Hematopoietic multipotent progenitor cell treated with erythropoietin and hydrocortisone succinate and interleukin-3 and kit ligand, for 8 days (in vitro differentiated cells): Measurements from ENCODE around the gene MAGI2.

Source experiments
- DNase-seq: peaks from one replicate; pipeline ENCODE4 v3.0.0-alpha.2; 2015

The MAGI2 gene

DNA sequence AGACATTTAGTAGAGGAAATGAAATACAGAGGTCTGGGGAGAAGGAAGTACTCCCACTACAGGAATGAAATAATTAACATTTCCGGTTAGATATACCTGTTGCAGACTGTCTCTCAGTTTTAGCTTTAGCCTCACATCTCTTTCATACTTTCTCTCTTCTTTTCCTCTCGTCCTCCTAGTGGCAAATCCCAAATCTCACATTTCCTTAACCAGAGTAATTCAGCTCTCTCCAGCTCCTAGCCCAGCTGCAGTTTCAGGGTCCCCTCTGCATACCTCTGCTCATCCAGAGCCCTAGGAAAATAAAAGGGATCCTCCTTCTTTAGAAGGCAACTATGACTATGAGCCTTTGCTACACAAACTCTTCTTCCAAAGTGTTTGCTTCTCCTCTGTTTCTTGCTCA lies 1011.7 kb downstream of the MAGI2 start:
- DNase-seq: no peak

DNA sequence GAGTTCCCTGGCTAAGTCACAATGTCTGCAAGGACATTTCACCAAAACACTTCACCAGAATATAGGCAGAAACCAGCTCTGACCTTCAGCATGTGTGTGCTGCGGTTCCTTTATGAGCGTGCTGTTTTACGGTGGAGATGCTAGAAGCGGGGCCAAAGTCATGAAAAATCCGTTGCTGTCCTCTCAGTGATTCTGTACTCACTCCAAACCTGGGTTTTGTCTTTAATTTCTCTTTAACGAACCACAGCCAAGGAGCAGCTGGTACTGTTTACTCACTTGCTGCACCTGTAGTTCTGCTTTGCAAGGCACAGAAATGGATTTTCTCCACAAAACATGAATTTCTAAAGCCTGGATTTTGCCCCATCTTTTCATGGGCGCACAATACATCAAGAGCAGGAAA lies 1015.0 kb downstream of the MAGI2 start:
- no peak for DNase-seq

DNA sequence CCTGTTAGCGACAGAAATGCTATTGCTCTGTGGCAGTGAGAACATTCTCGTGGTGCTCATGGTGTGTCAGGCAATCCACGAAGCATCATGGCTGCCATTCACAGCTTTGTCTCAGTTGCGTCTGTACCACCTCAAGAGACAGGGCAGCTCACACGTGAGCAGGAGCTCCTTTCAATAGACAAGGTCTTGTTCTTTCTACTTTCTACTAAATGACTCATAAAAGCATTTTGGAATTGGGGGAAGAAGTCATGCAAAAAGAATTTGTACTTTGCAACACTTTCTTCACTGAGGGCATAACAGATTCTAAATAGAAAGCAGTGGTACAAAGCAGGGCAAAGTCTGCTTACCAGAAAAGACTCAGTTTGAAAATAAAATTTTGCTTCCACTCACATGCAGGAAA lies 1016.3 kb downstream of the MAGI2 start:
- DNase-seq: no peak

DNA sequence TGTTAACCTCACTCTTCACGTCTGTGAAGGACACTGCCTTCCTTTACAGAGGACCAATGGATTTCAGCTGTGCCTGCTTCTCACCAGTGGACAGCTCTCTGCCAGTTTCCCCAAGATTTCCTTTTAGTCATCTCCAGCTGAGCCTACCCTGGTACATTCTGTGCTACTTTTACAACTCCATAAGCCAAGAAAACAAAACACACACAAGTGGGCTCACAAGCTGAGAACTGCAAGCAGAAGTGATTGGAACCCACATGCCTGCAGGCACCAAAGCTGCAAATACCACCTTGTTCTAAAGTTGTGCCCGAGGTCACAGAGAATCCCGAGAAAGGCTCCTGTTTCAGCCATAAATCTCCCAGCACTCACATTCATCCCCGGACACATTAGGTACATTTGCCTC lies 1018.1 kb downstream of the MAGI2 start:
- DNase-seq: no peak

DNA sequence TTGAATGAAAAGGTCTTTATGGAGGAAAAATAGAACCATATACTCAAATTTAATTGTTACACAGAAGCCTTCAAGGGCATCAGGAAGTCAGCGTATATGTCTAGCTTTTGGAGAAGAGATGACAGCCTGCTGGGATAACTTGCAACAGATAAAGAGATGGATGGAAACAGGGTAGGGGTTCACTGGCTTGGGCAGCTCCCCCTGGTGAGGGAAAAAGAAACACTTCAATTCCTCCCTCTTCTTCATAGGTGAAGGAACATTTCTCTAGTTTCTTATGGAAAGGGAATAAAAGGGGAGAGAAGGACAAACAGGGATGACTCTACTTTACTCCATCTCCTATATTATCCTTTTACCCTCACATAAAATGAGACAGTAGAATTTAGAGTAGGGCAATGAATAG lies 1019.2 kb downstream of the MAGI2 start:
- DNase-seq: no peak

DNA sequence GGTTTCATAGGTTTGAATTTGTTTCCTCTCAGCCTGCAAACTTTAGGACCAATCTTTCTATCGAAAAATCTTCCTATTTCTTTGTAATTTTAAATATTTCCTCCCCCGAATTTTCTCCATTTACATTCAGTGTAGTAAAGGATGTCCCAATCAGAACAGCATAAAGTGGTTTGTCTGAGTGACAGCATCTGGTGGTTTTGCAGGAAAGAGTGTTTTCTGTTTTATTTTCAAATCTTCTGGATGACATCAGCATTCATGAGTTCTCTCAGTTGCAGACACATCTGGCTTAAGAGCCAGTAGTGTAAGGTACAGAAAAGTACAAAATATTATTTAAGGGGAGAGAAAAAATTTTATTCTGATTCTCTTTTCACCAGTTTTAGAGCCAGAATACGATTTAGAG lies 1020.0 kb downstream of the MAGI2 start:
- no peak for DNase-seq

DNA sequence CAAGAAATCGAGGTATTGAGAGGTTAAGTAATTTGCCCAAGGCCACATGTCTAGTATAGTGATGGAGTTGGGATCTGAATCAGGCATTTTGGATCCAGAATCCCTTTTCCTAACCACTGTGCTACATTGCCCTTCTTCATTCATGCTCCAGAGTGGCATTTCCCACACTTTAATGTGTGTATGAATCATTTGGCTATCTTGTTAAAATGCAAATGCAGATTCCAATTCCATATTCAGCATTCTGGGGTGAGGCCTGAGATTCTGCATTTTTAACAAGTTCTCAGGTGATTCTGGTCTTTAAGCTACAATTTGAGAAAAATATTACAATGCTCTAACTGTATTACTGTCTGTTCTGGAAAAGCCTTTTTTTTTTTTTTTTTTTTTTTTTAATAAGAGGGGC lies 1023.6 kb downstream of the MAGI2 start:
- no peak for DNase-seq

DNA sequence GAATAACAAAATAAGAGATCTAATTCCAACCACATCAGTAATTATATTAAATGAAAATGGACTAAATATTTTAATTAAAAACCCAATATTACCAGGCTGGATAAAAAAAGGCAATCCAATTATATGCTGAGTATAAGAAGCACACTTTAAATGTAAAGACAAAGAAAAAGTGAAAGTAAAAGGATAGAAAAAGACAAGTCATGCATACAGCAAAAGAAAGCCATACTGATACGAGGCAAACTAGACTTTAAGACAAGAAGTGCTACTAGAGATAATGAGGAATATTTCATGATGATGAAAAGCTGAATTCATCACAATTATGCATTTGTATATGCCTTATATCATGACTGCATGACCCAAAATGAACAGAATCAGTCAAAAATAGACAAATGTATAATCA lies 1026.3 kb downstream of the MAGI2 start:
- DNase-seq: no peak

DNA sequence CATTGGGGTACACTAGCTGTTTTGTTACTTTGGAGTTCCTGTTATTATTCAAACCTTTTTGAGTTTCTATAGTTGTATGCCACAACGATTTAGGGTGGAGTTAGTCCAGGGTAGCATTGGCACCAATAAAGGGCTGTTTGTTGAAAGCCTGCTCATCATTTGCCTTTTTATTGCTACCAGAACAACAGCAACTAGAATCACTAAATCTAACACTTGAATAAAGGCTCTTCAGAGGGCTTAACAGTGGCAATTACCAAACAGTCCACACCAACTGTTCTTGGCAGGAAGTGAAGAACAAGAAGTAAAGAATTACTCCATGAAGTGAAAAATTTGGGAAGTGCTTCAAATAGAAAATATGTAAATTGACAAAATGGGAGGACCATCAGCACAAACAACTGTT lies 1033.5 kb downstream of the MAGI2 start:
- no peak for DNase-seq

DNA sequence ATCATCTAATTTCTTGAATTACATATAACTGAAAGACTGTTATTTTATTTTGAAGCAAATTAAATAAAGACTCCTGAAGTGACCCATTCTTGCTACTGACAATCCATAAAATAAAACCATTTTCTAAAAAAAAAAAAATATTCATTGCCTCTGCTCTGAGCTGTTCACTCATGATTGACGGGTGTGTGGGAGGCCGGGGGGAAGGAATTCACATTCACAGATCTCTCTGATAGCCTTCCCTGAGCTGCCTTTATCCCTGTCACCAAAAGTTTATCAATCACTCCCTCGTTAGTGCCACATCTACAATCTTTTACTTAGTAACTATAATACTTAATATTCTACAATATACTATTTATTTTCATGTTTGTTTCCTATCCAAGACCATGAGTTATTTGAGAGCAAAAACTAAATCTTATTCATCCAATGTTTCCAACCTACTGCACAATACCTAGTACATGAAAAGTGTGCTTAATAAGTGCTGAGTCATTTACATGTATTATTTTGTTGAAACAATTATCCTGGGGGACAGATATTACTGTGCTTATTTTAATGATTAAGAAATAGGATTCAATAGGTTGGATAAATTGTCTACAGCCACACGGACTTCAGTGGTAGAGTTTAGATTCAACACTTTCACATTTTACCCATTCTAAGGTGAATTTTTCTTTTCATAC lies 1036.2 kb downstream of the MAGI2 start:
- no peak for DNase-seq

DNA sequence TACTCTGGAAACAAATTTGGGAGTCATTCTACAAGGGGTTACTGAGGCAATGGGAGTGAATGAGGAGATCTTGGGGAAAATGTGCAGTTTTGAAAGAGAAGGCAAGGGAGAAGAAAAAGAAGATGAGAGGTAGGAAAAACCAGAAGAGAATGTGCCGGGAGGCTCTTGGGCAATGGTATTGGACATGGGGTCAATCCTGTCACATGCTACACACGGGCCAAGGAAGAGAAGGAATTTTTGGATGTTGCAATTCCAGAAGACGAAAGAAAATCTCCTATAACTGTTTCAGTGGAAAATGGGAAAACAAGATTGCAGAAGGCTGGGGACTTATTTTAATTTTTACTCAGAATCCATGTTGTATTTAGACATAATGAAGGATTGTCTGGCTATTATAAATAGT lies 1039.9 kb downstream of the MAGI2 start:
- no peak for DNase-seq

DNA sequence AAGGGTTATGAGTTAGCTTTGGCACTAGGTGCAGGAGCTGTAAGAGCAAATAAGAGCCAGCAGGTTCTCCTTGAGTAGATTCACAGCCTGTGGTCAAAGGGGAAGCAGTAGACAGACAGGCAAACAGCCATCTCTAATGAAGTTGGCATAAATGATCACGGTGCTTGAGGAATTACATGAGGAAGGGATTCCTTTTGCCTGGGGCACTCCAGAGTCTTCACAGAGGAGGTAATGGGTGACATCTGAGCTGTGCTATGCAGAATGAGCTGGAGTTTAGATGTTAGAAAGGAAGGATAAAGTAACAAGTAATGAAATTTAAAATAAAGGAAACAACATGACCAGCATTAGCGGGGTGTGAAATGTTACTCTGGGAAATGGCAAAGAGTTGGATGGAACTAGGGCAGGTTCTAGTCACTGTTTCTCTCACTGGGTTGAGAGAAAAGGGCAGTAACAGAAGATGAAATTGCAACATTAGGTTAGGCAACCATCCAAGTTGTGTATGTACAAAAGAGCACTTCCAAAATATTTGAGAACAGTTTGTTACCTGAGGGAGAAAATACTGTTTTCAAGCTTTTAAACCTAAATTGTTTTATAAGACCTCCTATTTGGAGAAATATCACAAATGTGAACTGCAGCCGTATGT lies 1041.1 kb downstream of the MAGI2 start:
- no peak for DNase-seq

DNA sequence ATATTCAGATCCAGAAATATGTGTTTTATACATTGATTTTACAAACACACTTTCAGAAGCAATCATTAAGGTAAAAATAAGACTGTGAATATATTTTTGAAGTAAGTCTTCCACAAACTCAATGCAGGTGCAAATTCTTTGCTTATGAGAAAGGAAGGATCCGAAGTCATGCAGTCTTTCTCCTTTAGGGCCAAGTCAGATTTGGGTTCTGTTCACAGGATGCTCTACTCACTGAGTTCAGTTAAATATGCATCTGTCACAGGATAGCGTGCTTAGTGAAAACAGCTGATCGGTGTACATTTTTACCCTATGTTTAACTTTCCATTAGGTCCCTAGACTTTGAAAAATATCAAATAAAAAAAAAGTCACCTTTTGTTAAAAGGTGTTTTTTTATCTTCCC lies 1046.4 kb downstream of the MAGI2 start:
- no peak for DNase-seq

DNA sequence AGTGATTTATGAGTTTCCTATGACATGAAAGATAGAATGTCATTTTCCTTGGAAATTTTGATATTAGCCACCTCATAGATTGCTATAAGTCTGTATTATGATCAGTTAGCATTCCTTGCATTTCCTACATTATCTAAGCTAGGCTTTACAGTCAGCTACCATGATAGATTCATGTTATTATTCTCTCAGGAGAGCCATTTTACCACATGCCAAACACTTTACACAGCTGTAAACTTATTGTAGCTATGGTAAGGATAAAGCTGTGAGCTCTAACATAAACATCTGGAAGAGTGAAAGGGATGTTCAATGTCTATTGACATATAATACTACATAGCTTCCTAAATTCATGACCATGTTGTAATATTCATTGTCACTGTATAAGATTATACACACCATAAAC lies 1046.9 kb downstream of the MAGI2 start:
- DNase-seq: no peak

DNA sequence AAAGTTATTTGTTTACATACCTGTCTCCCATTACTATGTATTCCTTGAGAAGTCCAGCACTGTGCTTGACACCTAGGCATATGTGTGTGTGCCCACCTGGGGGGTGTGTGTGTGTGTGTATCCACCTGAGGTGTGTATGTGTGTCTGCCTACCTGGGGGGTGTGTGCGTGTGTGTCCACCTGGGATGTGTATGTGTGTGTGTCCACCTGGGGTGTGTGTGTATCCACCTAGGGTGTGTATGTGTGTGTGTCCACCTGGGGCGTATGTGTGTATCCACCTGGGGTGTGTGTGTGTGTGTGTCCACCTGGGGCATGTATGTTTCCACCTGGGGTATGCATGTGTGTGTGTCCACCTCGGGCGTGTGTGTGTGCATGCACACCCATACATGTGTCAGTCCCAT lies 1051.4 kb downstream of the MAGI2 start:
- no peak for DNase-seq

DNA sequence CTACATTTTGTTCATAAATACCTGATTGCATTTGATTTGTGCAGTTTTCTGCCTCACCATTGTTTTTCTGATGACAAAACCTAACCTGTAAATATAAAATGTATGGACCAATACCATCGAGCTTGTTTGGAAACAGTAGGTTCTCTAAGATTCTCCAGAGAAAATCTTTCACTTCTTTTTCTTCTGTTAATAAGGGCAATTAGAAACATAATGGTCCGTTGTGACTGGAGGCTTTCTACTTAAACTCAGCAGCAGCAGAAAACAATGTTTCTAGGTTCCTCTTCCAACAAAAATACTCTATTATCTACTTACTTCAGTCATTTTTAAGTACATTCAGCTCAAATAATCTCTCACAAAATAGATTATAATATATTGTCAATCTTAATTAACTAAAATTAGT lies 1053.4 kb downstream of the MAGI2 start:
- DNase-seq: no peak

DNA sequence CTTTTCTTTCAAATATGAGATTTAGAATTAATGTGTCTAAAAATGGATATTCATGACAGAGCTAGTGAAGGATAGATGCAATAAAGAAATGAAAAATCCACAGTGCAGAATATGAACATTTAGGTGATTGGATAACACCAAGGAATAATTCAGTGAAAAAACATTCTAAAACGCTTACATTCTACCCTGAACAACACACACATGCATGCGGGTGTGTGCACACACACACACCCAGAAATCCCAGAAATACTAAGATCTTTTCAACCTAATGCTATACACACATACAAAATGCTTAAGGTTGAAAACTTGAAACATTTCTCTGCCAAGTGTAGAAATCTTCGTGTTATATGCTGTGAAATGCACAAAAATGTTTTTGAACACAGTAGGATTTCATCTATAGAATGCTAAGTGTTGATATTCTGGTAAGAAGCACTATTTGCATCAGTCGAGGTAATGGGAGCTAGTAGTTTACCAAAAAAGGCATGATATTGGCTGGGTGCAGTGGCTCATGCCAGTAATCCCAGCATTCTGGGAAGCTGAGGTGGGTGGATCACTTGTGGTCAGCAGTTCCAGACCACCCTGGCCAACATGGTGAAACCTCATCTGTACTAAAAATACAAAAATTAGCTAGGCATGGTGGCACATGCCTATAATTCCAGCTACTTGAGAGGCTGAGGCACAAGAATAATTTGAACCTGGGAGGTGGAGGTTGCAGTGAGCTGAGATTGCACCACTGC lies 1054.3 kb downstream of the MAGI2 start:
- no peak for DNase-seq

DNA sequence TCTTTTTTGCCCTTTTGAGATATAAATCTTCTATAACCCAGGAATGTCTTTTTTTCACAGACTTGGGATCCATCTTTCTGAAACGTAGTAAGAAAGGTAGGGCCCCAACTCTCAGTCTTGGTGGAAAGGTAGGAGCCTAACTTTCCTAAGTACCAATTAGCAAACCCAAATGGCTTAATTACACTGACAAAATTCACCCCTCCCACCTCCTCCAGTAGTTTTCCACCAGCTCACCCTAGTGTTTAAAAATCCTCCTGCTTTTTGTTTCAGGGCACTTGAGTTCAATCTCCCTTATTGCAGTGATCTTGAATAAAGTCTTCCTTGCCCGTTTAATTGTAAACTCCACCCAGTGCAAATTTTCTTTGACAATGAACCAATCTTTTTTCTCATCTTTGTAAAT lies 1054.9 kb downstream of the MAGI2 start:
- no peak for DNase-seq

DNA sequence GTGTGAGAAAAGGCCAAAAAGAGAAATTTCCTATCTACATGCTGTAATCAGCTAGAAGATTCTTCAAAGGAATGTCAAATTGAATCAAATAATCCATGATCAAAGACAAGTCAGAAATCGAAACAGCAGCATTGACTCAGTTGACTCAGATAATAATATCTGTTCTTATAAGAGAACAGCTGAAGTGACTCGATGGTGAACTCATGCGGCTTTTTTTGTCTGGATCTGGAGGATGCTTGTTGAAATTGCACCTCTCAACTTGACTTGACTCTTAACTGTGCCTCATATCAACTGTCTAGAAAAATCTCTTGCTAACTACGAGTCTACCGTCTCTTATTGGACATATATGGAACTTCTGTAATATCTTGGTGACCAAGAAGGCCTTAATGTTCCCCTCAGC lies 1055.4 kb downstream of the MAGI2 start:
- DNase-seq: no peak

DNA sequence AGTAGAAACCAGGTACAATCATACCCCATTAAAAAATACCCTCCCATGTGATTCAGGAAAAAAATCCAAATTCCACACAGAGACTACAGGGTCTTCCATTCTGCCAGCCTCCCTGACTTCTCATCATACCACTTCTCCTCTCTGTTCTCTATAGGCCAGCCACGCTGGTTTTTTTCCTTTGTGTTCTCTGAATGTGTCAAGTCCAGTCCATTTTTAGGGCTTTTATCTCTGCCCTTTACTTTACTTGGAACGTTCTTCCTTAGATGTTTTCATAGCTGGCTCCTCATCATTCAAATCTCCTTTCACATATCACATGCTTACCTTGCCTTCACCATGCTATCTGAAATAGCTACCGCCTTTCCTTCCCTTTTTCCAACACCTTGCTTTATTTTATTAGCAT lies 1057.3 kb downstream of the MAGI2 start:
- DNase-seq: no peak

DNA sequence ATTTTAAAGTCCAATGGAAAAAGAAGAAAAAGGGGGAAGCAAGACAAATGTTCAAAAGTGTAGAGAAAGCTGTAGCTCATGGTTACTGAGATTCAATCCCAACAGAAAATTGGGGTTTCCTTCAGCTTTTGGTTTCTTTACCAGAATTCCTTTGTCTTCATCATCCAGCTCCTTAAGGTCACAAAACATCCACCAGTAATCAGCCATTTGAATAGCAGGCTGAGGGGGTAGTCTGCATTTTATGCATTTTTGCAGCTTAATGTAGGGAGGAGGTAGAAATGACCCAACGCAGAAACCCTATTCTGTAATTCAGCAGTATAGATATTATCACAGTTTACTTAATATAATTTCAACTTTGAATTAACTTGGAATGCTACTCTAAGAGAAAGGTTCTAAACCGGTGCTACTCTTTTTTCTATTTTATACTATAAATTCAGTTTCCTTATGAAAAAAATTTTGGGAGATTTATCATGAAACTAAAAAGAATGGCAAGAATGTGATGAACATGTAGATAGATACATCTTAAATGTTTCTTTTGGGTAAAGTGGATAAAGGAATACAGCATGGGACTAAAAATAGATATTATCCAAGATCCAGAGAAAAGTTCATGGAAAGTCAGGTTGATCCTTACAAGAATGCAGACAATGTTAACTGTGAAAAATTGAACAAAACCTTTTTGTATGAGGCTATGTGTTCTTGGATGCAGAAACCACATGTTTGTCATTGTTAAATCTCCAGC lies 1058.0 kb downstream of the MAGI2 start:
- DNase-seq: no peak

DNA sequence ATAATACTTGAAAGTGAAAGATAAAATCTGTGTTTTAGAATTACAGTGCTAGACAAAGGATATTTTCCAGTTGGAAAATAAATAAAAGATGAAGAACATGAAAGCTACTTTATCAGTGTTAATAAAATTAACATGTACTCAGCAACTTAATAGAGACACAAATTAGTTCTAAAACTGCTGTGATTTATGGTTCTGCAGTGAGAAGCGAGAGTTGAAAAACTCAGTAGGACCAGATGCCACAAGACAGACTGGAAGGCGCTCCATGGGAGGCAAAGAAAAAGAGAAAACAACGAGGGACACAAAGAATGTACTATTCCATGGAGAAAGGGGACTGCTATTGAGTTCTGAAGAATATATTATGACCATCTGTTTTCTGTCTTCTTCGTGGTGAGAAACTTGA lies 1064.4 kb downstream of the MAGI2 start:
- DNase-seq: no peak

DNA sequence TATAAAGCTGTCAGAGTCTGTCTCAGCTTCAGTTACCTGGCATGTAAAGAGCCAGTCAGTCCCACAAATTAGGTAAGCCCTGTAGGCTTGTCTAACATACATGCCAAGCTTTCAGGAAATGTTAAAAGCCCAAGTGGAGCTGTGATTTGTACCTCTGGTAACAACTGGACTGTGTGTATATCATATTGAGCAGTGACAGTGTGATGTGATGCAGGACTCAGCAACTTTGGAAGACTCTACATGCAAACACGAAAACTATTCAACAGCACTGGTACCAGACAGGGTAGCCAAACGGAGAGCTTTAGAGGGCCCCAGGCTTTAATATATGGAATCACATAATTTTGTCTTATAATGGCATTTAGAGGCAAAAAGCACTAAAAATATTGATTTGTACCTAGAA lies 1066.9 kb downstream of the MAGI2 start:
- no peak for DNase-seq
